Suprapubic skin (tissue), 4 donors: Measurements from ENCODE around the gene FAHD2A.

Experiments
- CTCF ChIP-seq, 2 donors: fragments of 200-600 bp in 1 of 2; fragments of 450-650 bp in 1 of 2; sonication (generic) in 1 of 2; IDR thresholded peaks; one replicate each; pipeline ENCODE4 v1.5.1; 2016 to 2019; ENCODE audit warnings: antibody characterized with exemption in 2 of 2, mild to moderate bottlenecking in 1 of 2, moderate library complexity in 1 of 2
- POLR2A ChIP-seq, 2 donors: fragments of 450-650 bp; IDR thresholded peaks; one replicate each; pipeline ENCODE4 v1.6.1; 2017; ENCODE audit warnings: antibody characterized with exemption in 2 of 2, mild to moderate bottlenecking in 2 of 2, moderate library complexity in 2 of 2
- POLR2AphosphoS5 ChIP-seq, 3 donors: sonication (generic); formaldehyde crosslinking; IDR thresholded peaks; one replicate each; pipeline ENCODE4 v1.6.1; 2017; ENCODE audit warnings: antibody characterized with exemption in 3 of 3

GRCh38 chr2:95379371-95379831 lies 23.1 kb upstream of the FAHD2A start:
- TF ChIP-seq POLR2AphosphoS5 (IDR thresholded peaks at IDR 0.05) (no peak), CTCF (IDR thresholded peaks at IDR 0.05) (no peak), POLR2A (IDR thresholded peaks at IDR 0.05) (no peak)
